GM12874 (cell line): ENCODE results near the gene TAAR1.

Source experiments
- TF ChIP-seq, protein P1 (sequence below): IDR thresholded peaks from 2 replicates; pipeline ENCODE4 v1.5.1; 2011; ENCODE audit warnings: low read depth, mild to moderate bottlenecking, control low read depth, low read length, moderate library complexity; ENCODE audit not compliant: insufficient read depth

TAAR1 gene

DNA sequence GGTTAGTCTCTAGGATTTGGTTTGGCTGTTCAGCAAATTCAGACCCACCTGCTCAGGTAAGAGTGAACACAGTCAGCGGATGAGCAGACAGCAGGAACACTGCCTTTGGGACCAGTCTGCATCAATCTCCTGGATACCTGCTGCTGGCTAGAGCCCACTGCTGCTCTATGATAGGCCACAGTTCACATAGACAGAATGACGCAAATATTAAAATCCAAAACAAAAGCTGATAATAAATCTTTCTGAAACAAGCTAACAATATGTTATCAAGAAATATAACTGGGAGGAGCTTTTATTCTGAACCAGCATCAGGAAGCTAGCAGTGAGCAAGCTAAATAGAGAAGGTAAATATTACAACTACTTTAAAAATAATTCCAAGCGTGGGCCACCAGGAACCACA lies at the start of gene TAAR1:
TSS of gene TAAR1 (minus strand) at position 101 of the 400 bp plus-strand sequence. CDS start 13,179 bp downstream, outside the sequence.
- TF ChIP-seq, protein P1, sequence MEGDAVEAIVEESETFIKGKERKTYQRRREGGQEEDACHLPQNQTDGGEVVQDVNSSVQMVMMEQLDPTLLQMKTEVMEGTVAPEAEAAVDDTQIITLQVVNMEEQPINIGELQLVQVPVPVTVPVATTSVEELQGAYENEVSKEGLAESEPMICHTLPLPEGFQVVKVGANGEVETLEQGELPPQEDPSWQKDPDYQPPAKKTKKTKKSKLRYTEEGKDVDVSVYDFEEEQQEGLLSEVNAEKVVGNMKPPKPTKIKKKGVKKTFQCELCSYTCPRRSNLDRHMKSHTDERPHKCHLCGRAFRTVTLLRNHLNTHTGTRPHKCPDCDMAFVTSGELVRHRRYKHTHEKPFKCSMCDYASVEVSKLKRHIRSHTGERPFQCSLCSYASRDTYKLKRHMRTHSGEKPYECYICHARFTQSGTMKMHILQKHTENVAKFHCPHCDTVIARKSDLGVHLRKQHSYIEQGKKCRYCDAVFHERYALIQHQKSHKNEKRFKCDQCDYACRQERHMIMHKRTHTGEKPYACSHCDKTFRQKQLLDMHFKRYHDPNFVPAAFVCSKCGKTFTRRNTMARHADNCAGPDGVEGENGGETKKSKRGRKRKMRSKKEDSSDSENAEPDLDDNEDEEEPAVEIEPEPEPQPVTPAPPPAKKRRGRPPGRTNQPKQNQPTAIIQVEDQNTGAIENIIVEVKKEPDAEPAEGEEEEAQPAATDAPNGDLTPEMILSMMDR: no peak

GRCh38 chr6:132708771-132709170 lies 49.8 kb upstream of the TAAR1 start:
- TF ChIP-seq, protein P1: no peak

DNA sequence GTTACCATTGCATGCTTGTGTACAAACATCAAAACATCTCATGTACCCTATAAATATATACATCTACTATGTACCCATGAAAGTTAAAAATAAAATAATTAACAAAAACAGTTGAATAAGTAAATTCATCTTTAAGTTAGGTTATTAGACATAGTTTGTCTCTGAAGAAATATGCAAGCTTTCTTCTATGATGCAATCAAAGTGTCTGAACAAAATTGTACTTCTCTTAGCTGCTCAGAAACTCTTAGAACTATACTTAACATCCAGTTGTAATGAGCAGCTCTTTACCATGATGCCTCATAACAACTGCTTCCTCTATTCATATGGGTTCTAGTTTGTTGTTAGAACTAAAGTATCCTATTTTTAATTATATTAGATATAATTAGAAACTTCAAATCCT lies 49.0 kb upstream of the TAAR1 start:
- TF ChIP-seq, protein P1: no peak

GRCh38 chr6:132703936-132704335 lies 45.0 kb upstream of the TAAR1 start:
- TF ChIP-seq, protein P1: no peak

GRCh38 chr6:132698608-132699007 lies 39.6 kb upstream of the TAAR1 start:
- TF ChIP-seq, protein P1: no peak

GRCh38 chr6:132695773-132696172 lies 36.8 kb upstream of the TAAR1 start:
- TF ChIP-seq, protein P1: no peak

- TF ChIP-seq, protein P1: no peak
Measured at GRCh38 chr6:132693478-132693877, 34.5 kb upstream of the TAAR1 start.
